ENCODE measurements around the gene SMPD3.

Gene SMPD3

DNA sequence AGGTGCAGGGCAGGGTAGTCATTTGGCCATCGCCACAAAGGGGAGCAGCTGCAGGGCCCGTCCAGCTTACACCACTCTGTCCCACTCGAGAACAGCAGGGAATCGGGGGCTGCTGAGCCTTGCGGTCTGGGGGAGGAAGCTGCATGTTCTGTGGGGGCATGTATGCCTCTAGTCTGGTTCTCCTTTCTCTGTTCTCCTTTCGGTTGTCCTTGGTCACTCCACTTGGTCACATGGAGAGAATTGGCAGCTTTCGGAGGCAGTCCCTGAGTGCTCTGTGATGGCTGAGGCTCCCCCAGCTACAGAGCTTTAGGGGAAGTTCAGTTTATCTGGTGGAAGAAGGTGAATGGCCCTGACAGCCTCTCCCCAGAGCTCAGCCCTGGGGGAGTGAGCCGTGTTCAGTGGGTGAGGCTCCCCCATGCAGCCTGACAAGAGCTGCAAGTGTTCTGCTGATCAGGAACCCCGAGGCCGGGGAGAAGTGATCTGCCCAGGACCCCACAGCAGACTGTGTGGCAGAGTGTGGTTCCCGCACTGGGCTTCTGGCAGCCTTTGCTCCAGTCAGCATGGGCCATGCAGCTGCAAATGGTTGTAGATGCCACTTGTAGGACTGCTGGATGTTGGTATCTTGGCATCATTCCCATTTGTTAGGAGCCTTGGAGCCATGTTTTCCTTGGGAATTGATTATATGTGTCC lies 22.3 kb upstream of the SMPD3 start:
- DNase-seq = no peak

DNA sequence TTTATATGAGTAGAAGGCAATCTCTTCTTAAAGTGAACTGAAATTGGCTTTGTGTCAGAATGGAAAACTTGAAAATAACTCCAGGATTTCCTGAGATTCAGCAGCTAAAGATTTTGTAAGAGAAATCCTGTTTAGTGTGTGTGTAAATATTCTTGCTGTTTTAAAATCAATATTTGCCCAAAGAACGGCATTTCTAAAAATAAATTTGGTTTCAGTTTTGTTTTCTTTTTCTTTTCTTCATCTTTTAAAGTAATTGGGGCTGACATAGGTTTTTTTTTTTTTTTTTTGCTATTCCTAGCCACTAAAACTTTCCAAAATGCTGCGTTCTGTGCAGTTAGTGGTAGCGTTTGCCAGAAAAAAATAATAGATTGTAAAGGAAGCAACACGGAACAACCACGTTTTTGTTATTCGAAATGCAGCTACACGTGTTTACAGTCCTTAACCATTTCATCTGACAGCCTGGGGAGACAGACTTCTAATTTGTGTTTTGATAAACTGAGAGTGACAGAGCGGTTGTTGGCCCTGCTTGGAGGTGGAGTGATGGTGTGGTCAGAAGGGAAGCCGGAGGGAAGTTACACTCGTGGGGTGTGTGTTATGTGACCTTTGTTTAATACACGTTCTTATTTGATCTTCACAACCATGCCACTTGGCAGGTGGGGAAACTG lies 21.6 kb upstream of the SMPD3 start:
- no peak for DNase-seq

DNA sequence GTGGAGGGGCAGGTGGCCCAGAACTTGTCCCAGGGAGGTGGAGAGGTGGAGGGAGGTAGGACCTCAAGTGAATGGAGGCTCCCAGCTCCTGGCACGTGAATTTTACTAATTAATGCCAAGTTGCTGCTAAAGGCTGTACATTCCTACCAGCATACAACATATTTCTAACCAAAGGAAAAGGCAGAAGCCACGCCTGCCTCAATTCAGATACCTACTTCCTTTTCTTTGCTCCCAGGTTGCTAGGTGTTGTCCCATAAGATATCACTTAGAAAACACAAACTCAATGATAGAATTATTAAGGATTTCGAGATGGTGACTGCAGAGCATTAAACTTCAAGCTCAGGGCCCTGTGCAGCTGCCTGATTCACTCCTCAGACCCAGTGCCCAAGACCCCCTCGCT lies 20.5 kb upstream of the SMPD3 start:
- no peak for DNase-seq

DNA sequence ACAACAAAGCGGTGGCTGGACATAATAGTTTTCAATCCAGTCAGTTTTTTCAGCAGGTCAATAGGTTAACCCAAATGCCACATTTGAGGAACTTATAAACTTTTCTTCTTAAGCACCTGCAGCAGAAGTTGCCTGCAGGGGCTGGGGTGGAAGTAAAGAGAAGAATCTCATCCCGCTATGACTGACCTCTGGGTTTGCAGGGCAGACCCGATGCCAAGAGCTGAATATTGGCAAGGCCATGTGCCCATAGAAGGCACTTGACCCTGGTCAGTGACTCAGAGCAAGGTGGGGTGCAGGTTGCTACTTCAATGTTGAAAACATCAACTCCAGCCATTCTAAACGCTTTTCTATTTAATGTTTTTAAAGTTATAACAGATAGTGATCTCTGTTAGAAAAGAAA lies 17.9 kb upstream of the SMPD3 start:
- no peak for DNase-seq

DNA sequence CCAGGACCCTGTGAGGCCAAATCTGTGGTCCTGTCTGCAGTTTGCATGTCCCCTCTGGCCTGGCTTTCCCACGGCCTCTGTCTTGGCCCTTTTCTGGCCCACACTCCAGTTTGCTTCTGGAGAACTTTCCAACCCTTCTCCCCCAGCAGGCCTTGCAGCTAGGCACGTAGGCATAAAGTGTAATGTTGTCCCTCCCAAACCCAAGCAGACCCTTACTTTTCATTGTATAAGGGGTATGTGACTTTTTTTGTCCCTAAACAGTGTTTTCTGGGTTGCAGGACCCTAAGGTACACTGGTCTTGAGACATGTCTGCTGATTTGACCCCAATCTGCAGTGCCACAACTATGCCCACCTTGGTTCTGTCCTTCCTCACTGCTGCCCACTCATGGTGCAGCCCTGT lies 15.6 kb upstream of the SMPD3 start:
- DNase-seq = no peak

DNA sequence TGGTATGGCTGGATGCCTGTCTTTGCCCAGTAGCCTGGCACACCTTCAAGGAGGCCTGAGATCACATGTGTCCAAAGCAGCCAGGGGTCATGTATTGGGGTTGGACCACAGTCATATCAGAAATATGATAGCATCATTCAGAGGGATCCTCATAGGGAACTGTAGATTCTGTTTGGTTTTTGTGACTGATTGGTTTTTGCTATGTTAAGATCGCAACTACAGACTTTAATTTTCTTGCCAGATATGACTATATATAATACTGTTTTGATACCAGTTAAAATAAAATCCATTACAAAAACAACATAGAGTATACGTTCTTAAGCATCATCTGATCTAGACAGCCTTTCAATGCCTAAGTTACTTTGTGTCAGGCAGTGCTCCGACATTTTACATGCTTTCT lies 11.8 kb upstream of the SMPD3 start:
- DNase-seq = no peak

DNA sequence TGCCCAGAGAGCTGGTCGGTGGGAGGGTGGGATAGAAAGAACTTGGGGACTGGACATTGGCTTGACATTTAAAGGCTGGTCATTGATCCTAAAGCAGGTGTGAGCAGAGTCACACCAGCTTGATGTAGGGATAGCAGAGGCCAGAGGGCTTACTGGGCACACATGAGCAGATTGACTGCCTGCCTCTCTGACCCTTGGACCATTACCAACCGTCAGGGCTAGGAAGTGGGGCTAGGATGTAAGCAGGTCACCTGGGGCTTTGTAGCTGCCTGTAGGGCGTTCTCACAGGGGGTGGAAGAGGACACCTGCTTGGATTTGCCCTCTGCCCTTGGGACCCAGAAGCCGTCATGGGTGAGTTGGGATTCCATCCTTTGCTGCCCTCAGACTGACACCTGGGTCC lies 11.1 kb upstream of the SMPD3 start:
- DNase-seq = no peak

DNA sequence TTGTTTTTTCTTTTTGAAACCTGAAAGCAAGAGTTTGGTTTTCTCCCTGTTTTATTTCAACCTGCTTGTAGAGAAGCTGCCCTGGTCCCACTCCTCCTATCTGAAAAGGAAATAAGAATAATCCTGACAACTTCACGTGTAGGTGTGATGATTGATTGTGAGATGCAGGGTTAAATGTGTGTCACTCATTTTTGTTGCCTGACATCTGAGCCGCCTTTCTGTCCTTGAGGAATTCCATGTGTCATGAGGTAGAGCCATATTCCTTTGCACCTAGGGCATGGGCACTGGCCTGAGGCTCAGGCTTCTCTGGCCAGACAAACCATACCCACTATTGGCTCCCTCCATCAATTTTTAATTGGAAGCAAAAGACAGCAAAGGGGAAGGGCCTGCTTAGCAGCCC lies 10.2 kb upstream of the SMPD3 start:
- no peak for DNase-seq

DNA sequence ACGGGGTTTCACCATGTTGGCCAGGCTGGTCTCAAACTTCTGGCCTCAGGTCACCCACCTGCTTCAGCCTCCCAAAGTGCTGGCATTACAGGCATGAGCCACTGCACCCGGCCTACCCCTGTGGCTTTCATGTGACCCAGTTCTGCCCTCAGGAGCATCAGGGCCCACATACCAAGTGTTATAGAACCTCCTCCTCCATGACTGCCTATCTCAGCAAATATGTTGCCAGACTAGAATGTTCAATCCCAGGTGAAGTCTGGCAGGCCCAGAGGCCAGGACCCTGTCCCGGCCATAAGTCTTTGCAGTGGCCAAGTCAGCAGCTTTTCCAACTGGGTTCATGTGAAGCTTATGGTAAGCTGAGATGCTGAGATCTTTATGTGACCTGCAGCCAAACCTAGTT lies 9.8 kb upstream of the SMPD3 start:
- DNase-seq = no peak

DNA sequence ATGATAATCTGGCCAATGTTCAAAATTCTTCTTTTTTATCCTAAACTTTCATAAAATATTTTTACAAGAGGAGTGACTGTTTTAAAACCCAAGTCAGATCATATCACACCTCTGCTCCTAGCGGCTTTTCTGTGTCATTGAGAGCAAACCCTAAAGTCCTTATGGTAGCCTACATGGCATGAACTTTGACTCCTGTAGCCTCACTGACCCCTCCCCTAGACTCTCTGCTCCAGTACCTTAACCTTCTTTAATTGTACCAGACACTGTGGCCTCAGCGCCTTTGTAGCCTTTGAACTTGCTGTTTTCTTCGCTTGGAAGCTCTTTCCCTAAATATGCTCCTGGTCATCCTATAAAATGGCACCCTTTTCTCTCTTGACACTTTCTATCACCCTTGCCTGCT lies 7.3 kb upstream of the SMPD3 start:
- DNase-seq = no peak

DNA sequence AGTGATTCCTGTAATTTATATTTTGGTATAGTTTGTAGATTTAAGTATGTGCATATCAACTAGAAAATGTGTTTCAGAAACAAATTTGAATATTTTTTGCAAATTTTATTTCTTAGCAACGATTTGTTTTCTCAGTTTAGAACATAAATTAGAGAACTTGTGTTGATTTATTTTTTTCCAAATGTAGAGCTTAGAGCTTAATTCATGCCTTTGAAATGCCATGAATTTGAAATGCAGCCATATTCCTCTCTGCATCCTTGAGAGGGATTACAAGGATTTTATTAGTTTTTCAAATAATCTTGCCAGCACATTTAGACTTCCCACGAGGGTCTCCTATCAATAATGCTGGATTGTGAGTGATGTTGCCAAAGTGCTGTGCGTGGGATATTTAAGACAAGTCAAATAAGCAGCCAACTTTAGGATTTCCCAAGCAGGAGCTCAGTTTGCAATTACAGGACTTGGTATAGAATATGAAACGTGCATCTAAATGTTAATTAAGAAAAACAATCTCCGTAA lies 6.7 kb upstream of the SMPD3 start:
- no peak for DNase-seq

DNA sequence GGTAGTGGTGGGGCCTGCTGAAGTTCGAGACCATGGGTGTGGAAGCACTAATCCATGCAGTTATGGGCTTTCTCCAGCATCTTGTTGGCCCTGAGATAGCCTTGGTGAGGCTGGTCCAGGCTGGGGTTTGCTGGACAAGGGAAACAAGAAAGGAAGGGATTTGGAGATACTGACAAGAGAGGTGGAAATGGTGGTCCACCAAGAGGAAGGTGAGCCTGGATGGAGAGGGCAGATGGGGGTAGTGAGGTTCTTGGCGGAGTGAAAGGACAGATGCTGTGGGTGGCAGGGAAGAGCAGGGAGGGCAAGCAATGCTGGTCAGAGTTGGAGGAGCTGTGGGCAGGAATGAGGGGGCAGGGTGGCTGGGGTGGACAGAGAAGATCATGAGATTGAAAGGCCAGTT lies 5.5 kb upstream of the SMPD3 start:
- DNase-seq = no peak

DNA sequence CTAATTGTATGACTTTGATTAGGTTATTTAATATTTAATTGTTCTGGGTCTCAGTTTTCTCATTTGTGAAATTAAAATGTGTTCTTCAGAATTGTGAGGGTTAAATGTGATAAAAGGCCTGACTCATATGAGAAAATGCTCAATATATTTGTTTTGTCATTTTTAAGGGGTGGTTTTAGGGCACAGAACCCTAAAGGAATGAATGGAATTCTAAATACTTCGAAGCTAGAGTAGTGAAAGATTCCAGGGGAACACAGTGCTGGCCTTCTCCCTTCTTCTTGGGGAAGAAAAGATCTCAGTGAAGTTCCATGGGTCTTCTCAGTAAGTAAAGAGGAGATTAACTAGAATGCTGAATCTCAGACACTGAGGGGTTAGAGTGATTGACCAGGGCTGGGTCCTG lies 3.9 kb upstream of the SMPD3 start:
- DNase-seq = peak; percentile 73

DNA sequence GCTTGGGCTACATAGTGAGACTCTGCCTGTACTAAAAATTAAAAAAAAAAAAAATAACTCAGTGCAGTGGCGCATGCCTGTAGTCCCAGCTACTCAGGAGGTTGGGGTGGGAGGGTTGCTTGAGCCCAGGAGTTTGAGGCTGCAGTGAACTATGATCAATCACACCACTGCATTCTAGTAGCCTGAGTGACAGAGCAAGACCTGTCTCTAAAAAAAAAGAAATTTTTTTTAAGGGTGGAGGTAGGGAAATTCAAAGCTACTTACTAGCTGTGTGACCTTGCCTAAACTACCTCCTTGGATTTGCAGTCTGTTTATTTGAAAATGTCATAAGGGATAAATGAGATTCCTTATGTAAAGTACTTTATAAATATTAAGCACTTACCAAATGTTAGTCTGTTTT lies 3.4 kb upstream of the SMPD3 start:
- DNase-seq = no peak

DNA sequence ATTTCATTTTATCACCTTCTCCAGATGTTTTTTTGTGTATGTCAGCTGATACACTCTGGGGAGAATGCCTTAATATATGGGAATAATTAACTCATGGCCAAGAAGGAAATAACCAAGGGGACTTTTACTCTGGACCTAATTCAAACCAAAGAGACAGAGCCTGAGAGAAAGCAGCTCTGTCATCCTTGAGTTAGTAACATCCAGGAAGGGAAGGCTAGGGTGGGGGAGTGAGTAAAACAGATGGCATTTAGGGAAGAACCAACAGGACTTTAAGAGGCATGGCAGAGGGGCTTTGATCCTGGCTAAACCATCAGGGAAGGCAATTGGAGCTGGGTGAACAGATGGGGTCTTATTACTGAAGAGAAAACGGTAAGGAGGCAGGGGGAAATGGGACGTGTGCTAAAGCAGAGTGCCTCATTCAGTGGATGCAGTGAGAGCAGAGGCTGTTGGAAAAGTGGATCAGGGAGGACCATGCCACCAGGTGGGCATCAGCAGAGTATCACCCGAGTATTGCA lies 2.5 kb upstream of the SMPD3 start:
- peak; percentile 24 for DNase-seq

DNA sequence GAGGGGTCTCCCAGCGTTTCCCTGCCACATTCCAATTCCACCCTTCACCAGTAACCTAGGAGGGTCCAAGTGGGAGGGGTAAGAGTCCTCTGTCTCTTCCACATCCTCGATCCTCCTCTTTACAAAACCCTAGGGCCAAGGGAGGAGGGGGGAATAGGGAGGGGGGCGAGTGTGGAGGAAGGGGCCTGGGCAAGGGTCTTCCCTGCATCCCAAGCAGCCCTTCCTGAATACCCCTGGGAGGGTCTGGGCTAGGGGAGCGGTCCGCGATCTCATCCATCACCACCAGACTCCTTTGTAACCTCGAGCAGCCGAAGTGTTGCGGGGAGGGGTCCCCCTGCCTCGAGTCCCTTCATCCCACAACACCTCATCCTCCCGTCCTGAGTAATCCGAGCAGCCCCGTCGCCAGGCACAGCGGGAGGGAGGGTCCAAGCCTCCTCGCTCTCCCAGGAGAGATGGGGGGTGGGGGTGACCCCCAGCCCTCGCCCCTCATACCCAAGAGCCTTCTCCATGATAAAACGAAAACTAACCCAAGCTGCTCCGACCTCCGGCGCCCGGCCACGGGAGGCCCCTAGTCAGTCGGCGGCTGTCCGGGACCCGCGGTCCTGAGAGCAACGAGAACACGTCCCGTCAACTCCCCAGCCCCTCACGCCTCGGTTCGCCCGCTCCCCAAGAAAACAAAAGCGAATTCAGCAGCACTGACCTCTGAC lies 502 bp downstream of the SMPD3 start:
- no peak for DNase-seq

DNA sequence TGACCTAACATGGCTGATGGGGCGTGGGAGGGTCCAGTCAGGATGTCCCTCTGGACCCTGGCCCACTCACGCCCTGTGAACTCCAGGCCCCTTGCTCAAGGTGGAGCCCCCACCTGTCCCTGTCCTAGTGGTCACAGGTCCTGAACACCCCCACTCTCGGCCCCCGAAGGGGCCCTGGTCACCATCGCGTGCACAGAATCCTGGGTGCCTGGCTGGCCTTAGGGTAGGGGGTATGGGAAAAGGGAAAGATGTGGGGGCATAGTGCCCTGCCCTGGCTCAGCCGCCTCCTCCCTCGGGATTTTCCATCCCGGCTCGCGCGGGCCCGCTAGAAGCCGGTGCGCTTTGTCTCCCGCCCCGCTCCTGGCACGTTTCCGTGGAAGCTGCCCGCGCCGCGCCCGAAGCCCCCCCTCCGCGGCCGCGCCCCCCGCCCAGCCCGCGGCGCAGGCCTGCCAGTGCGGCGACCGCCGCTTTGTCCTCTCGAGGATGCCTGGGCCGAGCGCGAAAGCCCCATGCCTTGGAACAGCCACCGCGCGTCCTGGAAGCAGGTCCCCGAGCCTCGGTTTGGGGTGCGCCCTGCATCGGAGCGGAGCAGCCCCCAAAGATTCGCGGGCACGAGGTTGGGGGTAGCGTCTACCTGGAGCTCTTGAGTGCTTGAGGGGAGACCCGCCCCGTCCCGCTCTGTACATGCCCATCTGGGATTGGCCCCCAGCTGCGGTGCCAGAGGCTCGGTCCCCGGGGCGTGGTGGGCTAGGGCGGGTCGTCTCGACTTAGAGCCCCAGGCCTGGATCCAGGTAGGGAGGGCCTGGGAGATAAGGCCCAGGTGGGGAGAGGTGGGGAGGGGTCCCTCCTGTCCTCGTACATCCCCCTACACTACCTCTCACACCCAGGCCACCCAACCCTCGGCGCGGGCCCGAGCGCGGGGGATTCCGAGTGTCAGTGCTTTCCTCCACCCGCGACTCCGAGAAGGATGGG lies 1.3 kb downstream of the SMPD3 start:
- no peak for DNase-seq

DNA sequence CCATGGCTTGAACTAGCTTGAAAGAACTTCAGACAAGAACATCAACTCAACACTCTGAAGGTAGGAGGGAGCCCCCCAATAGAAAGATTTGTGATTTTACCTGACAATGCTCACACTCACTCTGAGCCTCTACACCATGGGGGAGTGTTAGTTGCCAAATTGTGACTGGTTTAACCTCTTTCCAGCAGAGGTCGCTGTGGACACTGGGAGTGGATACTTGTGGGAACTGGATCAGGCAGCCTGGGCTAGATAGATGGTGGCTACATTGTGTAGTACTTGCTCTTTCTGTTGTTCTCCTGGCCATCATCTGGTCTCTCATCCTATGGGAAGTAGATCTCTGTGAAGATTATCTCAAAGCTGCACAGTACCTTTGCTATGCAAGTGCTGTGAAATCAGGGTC lies 2.9 kb downstream of the SMPD3 start:
- peak; percentile 71 for DNase-seq

DNA sequence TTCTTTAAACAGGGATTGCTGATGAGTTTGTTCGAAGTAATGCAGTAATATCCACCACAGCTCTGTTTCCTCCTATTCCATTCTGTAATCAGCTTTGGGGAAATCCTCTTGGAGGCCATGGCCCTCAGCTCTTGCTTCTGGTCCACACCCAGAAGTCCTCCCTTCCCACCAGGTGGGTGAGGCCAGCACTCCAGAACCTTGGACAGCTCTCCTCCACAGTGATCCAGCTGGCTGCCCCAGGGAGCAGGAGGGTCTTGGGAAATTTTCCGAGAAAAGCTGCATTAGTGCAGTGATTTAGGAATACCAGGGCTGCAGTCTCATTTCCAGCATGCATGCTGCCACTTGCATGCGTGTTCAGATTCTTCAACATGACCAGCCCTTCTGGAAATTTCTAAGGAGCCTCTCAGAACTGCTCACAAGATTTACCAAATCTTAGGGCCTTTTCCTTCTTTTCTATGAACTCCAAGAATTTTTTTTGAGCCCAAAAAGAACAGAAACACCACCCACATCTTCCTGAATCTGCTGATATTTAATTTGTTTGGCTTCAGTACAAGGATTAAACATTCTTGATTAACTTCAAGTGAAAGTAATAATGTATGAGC lies 4.2 kb downstream of the SMPD3 start:
- DNase-seq = no peak

DNA sequence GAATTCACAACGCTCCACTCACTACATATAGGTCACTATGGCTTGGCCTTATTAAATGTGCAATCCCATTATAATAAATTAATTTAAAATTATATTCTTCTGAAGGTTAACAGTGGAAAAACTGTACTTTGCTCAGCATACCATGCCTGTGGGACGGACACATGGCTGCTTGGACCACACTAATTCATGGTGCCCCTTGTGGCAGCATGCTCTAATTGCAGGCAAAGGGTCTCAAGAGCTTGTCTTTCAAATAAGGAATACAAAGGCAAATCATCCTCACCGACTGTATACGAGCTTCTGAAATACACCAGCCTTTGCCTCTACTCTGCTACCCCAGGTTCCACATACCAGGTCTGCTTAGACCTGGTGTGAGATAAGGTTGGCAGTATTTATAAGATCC lies 11.7 kb downstream of the SMPD3 start:
- no peak for DNase-seq

DNA sequence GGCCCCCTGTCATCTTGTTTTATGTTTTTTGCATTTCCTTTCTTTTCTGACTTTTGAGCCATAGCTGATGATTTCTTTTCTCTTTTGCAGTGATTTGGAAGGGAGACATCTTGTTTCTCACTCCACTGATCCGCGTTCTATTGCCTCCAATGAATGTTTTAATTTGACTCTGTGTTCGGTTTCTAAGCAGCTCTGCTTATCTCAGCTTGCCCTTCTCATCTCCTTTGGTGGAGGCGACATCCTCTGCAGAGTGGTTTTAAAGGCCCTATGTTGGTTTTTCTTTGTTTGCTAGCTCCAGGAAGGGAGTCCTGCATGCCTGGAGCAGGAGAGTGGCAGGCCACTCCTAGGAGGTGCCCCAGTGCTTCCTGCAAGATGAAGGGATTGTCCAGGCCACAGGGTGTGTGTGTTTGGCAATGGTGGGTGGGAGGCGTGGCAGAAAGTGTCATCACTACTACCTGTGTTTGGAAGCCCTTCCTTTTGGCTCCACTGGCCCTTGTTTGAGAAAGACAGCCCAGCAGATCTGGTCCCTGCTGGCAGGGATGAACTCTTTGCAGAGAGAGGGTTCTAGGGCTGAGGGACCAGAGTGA lies 13.6 kb downstream of the SMPD3 start:
- DNase-seq = no peak

DNA sequence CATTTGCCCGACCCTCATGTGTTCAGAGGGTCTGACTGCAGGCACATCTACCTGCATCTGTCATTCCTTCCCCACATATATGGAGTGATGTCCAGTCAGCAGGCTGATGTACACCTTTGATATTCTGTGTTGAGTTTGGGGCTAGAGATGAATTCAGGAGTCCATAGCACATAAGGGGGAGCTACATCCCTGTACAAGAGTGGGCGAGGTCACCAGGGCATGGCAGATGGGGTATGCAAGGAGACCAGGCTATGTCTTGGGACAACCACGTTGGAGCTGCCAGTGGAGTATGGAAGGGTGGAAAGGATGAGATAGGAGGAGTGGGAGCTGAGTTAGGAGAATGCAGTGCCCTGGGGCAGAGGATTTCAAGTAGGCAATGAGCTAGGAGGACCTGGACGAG lies 15.0 kb downstream of the SMPD3 start:
- DNase-seq = no peak

Data from HCEC 1CT (cell line).